Skin epidermis (tissue), 12 donors: Measurements from ENCODE around the gene MAPK4.
"Not testable (repeated sequence)": the region's sequence is repeated elsewhere in the genome, so short reads cannot be mapped to it uniquely, and the experiment has no call there.

Experiments used
- H3K27ac ChIP-seq, 21 experiments: fragments of 200-600 bp; sonication (generic) in 11 of 21; one replicate each; pipeline ENCODE4 v1.5.0; 2020; ENCODE audit warnings: mild to moderate bottlenecking in 3 of 21, inconsistent platforms in 2 of 21, moderate library complexity in 2 of 21
- H3K4me3 ChIP-seq, 7 experiments: fragments of 200-600 bp; sonication (generic) in 2 of 7; one replicate each; pipeline ENCODE4 v1.5.0; 2020; ENCODE audit warnings: inconsistent platforms in 2 of 7, mild to moderate bottlenecking in 2 of 7, moderate library complexity in 1 of 7

Gene MAPK4

DNA sequence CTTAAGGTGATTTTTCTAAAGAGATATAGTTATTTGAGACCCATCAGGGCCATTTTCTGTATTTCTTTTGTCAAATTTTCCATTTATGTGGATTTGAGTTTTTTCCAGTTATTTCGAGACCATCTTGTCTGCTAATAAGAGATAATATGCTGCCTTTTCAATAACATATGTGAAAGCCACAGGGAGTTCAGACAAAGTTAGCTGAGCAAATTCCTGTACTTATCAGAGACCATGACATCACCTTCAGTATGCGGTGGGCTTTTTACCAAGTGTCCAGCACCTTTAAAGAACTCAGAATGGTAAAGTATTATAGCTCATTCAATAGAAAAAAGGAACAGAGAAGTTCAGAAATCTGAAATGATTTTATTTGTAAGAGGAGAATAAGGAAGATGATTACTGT is 11.7 kb downstream of the MAPK4 start:
- H3K4me3 ChIP-seq: no peak overlapping the region
- H3K27ac ChIP-seq: no peak overlapping the region

DNA sequence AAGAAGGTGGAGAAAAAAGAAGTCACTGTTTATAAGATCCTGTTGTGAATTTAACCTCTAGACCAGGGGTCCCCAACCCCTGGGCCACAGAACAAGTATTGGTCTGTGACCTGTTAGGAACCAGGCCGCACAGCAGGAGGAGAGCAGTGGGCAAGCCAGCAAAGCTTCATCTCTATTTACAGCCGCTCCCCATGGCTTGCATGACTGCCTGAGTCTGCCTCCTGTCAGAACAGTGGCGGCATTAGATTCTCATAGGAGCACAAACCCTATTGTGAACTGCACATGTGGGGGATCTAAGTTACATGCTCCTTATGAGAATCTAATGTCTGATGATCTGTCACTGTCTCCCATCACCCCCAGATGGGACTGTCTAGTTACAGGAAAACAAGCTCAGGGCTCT is 13.3 kb downstream of the MAPK4 start:
- H3K27ac ChIP-seq, H3K4me3 ChIP-seq: not testable (repeated sequence)

DNA sequence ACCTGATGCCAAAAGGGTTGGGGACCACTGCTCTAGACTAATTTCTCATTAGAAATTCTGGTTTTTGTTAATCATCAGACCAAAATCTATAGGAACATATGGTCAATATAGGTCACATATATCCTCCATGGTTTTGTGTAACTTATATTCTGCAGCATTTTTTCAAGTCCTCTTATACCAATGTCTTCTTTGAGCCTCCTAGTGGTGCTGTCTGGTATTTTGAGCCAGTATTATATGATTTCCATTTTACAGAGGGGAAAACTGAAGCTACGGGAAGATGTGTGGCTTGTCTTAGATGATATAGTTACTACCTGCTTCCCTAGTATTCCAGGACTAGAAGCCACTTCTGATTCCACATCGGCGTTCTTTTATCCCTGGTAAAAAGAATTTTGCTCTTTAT is 13.8 kb downstream of the MAPK4 start:
- no peak overlapping the region for H3K4me3 ChIP-seq

DNA sequence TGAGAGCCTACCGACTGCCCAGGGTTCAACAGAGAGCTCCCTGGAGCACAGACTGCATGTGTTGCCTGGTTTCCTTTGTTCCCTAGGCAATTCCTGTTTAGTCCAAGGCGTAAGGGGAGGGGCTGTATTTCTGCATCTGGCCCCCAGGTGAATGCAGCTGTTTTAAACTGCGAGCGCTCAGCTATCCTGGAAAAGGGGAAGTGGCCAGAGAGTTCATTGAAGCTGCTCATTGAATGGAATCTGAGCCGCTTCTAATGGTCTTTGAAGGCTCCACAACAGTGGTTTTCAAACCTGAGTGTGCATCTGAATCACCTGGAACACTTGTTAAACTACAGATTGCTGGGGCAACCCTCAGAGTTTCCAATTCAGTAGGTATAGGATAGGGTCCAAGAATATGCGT is 18.1 kb downstream of the MAPK4 start:
- H3K27ac ChIP-seq: no peak overlapping the region
- no peak overlapping the region for H3K4me3 ChIP-seq

More for the DNA sequence above, 13.8 kb downstream of the MAPK4 start:
- no peak overlapping the region for H3K27ac ChIP-seq

DNA sequence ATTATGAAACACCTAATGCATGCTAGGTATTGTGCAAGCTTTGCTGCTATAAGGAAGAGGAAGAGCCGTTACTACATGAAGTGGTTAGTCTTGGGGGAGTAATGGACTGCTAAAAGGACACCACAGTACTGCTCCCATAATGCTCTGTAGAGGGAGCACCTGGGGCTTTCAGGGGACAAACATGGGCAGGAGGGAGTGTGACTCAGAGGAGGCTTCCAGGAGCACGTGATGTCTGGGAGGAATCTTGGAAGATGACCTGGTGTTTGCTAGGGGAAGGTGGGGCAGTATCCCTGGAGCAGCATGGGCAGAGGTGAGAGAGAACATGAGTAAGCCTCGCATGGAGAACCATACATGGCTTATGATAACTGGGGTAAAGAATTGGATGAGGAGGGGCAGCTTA is 18.8 kb downstream of the MAPK4 start:
- Histone ChIP-seq H3K27ac (no peak overlapping the region), H3K4me3 (no peak overlapping the region)

DNA sequence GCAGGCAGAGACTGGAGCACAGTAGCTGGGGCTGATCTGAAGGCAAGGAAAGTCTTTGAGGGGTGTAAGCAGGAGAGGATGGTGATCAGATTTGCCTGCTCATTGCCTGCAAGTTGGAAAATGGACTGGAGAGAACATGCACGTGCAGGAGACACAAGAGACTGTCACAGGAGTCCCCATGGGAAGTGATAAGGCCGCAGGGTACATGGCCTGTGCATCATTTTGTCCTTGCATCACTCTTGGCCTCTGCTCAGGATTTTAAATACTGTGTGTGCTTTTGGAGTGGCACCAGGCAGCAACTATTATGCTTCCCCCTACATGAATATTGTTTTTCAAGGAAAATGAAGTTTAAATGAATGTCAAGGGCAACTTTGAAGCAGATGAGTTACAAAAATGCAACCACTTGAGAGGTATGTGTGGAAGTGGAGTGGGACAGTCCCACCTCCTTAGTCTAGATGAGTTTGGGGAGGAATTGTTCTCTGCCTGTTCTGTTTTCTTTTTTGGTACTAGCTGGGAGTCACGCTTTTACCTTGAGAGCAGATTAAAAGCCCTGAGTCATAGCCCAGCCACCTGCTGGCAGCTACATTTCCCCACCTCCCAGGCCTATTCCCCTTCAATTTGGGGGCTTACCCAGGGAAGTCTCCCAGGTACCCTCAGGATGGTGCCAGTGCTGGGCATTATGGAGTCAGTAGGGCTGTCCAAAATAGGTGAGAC is 19.3 kb downstream of the MAPK4 start:
- Histone ChIP-seq H3K27ac (no peak overlapping the region), H3K4me3 (no peak overlapping the region)

DNA sequence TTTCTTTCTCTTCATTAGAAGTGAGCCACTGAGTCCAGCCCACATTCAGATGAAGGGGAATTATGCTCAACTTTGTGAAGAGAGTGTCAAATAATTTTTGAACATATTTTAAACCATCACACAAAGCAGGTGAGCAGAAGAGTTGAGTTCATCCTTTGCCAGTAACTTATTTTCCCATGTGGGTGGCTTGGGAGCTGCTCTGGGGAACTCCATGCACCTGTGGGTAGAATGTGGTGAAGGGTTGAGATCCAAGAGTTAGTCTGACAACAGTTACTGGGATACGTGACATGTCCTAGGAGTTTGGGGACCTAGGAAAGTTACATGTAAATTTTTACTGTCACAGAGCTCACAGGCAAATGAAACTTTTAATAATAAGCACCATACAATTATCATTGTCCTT is 21.6 kb downstream of the MAPK4 start:
- no peak overlapping the region for H3K4me3 ChIP-seq

DNA sequence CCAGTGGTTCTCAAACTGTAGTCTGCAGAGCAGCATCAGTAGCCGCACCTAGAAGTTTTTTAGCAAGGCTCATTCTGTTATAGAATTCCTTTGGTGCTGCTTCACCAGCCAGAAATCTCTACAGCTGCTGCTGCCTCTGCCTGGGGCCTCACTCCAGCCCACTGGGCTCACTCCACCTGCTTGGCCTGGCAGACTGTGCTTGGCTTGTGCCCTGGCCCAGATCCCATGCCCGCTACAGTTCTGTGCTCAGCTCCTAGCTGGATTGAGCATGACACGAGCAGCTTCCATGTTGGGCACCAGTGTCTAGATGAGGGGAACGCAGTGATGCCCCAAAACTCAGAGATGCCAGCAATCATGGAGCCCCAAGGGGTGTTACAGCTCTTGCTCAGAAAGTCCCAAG is 22.6 kb downstream of the MAPK4 start:
- no peak overlapping the region for H3K27ac ChIP-seq
- H3K4me3 ChIP-seq: no peak overlapping the region

More for the DNA sequence above, 21.6 kb downstream of the MAPK4 start:
- no peak overlapping the region for H3K27ac ChIP-seq

DNA sequence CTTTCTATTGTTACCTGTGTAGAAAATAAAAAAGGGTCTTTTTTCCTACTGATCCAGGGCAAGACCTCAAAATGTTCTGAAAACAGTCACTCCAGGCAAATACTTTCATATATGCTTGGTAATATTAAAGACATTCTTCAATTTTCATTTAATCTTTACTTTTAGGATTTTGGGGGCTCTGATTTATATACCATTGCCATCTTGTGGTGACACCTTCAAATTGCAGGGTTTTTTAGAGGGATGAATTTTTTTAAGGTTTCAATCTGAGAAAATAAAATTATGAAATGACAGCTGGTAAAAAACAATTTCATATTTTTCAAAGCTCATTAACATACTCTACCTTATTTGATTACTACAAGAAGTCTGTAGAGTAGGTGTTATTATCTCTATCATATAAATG is 26.8 kb downstream of the MAPK4 start:
- no peak overlapping the region for H3K4me3 ChIP-seq
- H3K27ac ChIP-seq: no peak overlapping the region

DNA sequence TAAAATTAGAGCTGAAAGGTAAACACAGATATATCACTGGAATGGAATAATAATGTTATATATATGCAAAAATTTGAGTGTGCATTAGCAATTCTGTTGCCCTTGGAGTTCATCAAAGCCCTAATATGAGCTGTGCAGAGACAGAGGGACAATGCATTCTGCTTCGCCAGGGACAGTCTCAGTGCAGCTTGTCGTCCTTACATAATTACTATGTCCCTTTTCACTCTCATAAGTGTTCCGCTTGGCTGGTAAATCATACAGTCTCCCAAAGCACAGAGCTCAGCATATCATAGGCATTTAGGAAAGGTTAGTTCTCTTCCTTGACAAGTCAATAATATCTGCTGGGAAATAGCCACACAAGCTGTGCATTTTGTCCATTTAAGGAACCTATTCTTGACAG is 30.7 kb downstream of the MAPK4 start:
- Histone ChIP-seq H3K4me3 (no peak overlapping the region), H3K27ac (no peak overlapping the region)

DNA sequence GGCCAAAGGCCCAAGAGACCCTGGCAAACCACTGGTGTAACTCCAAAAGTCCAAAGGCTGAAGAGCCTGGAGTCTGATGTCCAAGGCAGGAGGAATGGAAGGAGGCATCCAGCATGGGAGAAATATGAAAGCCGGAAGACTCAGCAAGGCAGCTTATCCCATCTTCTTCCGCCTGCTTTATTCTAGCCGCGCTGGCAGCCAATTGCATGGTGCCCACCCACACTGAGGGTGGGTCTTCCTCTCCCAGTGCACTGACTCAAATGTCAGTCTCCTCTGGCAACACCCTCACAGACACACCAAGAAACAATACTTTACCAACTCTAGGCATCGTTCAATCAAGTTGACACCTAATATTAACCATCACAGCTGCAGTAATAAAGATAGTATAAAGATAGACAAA is 34.1 kb downstream of the MAPK4 start:
- Histone ChIP-seq H3K27ac (no peak overlapping the region), H3K4me3 (no peak overlapping the region)

DNA sequence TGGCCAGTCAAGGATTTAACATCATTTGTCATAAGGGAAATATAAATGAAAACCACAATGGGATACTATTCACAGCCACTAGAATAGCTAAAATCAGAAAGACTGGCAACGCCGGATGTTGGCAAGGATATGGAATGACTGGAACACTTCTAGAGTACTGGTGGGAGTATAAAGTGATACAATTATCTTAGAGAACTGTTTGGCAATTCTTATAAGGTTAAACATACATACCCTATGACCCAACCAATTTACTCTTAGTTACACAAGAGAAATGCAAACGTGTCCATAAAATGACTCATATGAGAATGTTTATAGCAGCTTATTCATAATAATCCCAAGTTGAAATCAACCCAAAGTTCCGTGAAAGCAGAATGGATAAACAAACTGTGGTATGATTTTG is 35.1 kb downstream of the MAPK4 start:
- H3K27ac ChIP-seq: no peak overlapping the region
- H3K4me3 ChIP-seq: no peak overlapping the region

DNA sequence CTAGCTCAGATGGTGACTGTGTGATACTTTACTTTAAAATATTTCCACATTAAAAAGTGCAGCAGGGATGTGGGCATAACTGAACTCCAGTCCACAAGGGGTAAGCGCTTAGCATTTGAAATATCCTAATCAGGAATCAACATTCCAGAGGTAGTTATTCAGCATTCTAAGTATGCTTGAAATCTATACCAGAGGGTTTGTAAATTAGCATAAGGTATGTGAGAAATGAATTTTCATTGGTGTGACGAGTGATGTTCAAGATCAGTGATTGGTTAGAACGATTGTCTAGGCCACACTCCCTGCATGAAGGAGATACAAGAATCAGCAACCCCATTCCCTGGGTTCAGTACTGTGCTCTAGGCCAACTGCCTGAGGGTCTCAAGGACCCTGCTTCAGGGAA is 42.6 kb downstream of the MAPK4 start:
- Histone ChIP-seq H3K4me3 (no peak overlapping the region), H3K27ac (no peak overlapping the region)

DNA sequence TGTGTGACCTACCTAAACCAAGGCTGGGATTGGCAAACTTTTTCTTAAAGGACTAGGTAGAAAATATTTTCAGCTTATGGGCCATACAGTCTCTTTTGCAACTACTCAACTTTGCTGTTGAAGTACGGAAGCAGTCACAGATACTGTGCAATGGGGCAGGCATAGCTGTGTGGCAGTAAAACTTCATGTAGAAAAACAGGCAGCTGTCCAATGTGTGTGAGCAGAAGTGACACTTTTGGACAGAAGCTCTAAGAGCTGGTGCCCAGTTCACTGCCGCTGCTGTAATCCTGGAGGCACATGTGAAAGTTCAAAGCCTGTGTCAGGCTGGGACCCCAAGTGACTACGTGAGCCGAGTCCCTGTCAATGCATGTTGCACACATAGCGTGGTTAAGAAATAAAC is 46.7 kb downstream of the MAPK4 start:
- H3K4me3 ChIP-seq: no peak overlapping the region
- H3K27ac ChIP-seq: no peak overlapping the region

DNA sequence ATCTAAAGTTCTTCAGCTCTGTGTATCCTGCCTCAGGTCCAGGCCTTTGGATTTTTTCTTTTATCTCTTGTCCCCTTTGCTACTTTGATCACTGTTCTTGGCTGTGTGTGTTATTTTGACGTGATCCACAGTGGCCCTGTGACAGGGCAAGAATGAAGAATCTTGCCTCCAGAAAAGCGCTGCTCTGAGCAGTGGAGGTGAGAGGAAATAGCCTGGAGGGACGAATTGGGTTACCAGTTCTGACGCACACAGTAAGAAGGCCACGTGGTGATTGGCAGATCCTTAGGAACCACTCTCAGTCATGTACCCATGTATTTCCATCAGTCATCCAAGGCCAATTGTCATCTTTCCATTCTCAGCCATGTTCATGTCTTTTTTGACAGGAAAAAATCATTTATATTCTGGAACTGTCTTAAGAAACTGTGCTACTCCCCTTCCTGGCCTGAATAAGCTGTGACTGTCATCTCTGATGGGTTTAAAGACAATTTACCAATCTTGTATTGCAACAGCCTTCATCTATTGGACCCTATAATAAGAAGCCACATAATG is 47.6 kb downstream of the MAPK4 start:
- no peak overlapping the region for H3K27ac ChIP-seq
- H3K4me3 ChIP-seq: no peak overlapping the region

DNA sequence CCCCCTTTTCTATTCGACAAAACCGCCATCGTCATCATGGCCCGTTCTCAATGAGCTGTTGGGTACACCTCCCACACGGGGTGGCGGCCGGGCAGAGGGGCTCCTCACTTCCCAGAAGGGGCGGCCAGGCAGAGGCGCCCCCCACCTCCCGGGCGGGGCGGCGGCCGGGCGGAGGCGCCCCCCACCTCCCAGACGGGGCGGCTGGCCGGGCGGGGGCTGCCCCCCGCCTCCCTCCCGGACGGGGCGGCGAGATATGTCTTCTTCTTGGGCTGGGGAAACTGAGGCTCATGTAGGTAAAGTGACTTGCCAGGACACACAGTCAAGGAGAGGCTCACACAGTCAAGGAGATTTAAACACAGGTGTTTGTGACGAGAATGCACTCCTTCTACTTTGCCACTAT is 49.3 kb downstream of the MAPK4 start:
- H3K4me3 ChIP-seq, H3K27ac ChIP-seq: not testable (repeated sequence)

DNA sequence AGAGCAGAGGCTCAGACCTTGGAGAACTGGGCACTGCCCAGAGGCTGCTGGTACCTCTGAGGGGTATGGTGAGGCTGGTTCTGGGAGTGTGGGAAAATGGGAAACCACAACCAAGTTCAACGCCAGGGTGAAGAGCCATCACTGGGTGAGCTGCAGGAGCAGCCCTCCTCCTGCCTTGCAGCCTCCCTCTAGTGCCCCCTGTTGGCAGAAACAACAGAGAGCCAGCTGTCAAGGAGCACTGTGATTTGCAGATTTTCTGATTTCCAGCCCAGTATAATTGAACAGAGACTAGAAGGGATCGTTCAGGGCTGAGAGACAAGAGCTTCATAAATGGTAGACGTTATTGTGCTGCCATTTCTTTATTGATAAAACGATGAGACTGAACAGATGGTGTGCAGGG is 50.5 kb downstream of the MAPK4 start:
- Histone ChIP-seq H3K27ac (no peak overlapping the region), H3K4me3 (no peak overlapping the region)

DNA sequence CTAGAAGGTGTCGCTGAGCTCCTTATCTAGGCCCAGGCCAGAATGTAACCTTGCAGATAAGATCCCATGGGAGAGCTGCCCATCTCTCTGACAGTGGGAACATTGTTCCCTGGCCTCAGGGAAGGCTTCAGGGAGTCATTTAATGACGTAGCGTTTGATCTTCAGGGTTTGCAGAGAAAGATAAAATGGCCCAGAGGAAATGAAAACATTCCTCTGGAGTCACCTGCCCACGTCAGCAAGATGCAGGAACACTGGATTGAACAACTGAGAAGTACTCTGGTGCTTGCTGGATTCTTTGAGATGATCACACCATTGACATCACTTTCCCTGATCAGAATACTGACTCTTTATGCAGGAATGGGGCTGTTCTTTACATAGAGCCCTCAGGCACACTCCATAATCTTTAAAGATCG is 51.6 kb downstream of the MAPK4 start:
- no peak overlapping the region for H3K27ac ChIP-seq
- H3K4me3 ChIP-seq: no peak overlapping the region

DNA sequence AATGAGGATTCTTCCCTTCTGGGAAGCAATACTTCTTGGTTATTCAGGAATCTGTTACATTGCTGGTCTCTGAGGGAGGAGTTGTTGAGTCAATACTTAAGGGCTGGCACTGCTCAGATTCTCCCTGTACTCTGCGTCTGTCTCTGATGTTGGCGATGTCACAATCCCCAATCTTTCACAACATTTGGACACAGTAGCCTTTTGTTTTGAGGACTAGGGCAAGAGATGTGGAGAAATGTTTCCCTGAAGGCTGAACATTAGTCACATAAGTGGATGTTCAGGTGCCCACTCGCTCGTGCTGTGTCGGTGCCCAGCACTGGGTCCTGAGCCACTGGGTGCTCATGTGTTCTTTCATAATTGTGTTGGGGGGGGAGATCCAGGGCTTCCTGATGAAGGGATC is 55.0 kb downstream of the MAPK4 start:
- Histone ChIP-seq H3K4me3 (no peak overlapping the region), H3K27ac (no peak overlapping the region)

DNA sequence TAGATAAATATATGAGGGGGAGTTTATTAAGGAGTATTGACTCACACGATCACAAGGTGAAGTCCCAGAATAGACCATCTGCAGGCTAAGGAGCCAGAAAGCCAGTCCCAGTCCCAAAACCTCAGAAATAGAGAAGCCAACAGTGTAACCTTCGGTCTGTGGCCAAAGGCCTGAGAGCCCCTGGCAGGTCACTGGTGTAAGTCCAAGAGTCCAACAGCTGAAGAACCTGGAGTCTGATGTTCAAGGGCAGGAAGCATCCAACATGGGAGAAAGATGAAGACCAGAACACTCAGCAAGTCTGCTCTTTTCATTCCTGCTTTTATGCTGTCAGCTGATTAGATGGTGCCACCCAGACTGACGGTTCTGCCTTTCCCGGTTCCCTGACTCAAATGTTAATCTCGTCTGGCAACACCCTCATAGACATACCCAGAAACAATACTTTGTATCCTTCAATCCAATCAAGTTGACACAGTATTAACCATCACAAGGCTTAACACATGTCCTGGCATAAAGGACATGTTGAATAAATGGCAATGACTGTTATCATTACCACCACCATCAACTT is 56.7 kb downstream of the MAPK4 start:
- no peak overlapping the region for H3K4me3 ChIP-seq
- H3K27ac ChIP-seq: no peak overlapping the region

DNA sequence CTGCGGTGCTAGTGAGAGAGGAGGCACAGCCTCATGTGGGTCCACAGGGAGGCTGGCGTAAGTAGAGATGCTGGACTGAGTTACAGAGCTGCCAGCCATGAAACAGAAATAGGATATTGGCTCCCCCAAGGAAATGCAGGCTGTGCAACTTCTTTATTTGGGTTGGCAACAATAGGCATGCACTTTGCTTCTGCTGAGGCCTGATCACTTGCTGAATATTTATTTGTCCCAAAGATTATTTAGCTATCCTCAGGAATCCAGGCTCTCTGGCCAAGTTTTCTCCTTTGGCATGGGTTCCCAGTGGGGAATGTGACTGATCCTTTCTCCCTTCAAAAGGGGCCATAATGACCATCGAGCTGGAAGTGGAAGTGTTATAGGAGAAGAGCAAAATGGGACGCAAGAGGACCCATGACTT is 60.0 kb downstream of the MAPK4 start:
- H3K4me3 ChIP-seq: no peak overlapping the region
- no peak overlapping the region for H3K27ac ChIP-seq

DNA sequence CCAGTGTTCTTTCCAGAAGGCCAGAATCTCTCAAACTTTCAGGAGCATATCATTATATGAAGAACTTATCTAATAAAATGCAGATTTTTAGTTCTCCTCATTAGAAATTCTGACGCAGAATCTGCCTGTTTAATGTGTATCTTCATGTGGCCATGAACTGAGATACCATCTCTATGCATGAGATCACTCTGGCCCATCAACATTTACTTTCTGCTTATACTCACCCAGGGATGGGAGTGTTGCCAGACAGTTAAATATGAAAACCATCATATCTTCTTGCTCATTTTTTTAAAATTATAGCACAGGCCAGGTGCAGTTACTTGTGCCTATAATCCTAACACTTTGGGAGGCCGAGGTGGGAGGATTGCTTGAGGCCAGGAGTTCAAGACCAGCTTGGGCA is 60.4 kb downstream of the MAPK4 start:
- no peak overlapping the region for H3K27ac ChIP-seq
- no peak overlapping the region for H3K4me3 ChIP-seq
